ENCODE measurements around the gene PSME3.

PSME3 gene, protein sequence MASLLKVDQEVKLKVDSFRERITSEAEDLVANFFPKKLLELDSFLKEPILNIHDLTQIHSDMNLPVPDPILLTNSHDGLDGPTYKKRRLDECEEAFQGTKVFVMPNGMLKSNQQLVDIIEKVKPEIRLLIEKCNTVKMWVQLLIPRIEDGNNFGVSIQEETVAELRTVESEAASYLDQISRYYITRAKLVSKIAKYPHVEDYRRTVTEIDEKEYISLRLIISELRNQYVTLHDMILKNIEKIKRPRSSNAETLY

DNA sequence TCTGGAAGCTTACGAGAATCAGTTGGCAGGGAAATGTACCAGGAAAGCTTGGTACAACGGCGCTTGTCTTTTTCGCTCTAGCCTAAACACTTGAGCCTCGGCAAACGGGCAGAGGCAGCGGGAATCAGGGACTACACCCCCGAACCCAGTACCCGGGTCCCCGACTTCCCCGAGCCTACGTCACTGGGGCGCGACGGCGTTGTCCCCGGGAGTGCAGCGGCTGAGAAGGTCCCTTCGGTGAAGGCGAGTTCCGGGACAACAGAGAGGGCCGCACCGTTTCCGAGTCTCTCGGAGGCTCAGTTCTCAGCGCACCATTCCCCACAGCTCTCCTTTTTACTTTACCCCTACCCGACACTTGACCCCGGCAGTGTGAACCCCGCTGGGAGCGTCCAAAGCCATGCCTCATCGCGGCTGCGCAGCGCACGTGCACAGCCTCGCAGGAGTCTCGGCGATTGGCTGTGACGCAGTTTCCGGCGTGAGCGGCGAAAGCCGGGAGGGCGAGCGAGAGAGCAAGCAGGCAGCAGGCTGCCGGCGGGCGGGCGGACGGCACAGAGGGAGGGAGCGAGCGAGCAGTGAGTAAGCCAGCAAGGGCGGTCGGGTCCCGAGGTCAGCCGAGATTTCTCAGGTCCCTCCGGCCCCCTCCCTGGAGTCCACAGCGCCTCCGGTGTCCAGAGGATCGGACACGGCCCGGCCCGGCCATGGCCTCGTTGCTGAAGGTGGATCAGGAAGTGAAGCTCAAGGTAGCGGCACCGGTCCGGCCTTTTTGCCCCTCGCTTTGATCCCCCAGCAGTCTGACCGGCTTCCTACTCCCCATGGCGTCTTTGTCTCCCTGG, at the start of gene PSME3:
TSS of gene PSME3 (plus strand) at position 464 of the 833 bp plus-strand sequence. CDS start at position 699, 235 bp downstream.
- DNase-seq = peak; percentile 91

DNA sequence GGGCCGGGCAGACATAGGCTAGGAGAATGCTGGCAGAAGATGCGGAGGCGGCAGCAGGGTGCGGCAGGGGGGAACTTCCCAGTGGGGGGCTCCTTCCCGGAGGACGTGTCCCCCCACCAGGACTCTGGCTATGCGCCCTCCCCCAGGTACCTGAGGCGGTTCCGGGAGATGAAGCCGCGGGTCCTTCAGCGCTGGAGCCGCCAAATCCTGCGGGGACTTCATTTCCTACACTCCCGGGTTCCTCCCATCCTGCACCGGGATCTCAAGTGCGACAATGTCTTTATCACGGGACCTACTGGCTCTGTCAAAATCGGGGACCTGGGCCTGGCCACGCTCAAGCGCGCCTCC, 49.4 kb upstream of the PSME3 start:
- DNase-seq = no peak

DNA sequence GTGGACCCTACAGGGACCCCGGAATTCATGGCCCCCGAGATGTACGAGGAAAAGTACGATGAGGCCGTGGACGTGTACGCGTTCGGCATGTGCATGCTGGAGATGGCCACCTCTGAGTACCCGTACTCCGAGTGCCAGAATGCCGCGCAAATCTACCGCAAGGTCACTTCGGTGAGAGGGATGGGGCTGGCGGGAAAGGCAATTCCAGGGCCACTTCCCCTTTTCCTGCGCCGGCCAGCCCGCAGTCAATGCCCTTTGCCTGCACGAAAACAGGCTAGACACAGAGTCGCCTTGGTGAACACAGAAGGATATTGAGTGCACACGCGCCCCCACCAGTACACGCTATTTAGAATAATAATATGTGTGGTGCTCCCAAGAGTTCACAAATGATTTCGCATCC, 48.8 kb upstream of the PSME3 start:
- DNase-seq = no peak

DNA sequence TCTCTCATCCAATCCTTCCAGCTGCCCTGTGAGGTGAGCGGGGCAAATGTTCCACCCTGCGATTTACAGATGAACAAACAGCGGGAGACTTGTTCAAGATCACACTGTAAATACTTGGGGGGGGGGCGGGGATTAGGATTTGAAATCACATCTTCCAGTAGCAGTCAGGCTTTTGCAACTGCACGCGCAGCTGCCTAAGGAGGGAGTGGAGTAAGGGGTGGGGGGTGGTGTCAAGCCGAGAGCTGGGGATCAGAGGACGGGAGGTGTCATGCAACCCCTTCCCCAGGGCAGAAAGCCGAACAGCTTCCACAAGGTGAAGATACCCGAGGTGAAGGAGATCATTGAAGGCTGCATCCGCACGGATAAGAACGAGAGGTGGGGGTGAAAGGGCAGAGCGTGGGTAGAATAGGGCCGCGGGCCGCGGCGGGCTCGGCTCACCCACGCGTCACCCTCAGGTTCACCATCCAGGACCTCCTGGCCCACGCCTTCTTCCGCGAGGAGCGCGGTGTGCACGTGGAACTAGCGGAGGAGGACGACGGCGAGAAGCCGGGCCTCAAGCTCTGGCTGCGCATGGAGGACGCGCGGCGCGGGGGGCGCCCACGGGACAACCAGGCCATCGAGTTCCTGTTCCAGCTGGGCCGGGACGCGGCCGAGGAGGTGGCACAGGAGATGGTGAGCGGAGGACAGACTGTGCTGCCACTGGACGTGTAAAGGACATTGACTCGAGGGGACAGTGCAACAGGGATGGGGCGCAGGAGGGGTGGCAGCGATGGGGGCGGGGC, 48.2 kb upstream of the PSME3 start:
- DNase-seq = no peak

DNA sequence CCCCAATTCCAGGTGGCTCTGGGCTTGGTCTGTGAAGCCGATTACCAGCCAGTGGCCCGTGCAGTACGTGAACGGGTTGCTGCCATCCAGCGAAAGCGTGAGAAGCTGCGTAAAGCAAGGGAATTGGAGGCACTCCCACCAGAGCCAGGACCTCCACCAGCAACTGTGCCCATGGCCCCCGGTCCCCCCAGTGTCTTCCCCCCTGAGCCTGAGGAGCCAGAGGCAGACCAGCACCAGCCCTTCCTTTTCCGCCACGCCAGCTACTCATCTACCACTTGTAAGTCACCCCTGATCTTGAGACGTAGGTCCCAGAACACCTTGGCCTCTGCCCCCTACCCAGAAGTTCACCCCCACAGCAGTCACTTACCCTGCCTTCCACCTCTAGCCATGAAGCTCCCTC, 45.9 kb upstream of the PSME3 start:
- no peak for DNase-seq

DNA sequence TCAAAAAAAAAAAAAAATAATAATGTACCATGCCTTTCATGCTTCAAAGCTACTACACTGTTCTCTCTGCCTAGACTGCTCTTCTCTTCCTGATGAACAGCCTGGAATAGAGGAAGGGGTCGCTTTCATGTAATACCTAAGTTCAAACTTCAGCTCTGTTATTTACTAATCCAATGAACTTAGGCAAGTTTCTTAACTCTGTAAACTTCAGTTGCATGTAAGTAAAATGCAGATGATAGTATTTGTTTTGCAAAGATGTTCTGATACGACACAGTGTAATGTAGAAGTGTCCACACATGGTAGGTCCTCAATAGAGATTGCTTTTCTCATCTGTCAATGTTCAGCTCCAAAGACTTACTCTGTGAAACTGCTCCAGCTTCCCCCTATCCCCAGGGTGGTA, 41.2 kb upstream of the PSME3 start:
- no peak for DNase-seq

DNA sequence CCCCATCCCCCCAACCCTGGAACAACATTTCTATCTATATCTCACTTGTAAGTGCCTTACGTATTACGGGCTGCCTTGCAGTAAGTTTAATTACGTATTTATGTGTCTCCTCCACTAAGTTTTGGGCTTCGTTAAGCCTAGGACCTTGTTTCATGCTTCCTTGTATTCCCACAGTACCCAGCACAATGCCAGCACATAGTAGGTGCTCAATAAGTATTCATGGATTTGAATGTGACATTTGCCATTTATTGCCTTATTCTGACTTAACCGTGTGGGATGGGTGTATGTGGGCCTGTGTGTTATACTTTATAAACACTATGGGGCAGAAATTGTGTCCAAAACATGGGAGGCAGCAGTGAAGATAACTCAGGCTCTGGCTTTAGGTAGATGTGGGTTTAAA, 40.7 kb upstream of the PSME3 start:
- no peak for DNase-seq

DNA sequence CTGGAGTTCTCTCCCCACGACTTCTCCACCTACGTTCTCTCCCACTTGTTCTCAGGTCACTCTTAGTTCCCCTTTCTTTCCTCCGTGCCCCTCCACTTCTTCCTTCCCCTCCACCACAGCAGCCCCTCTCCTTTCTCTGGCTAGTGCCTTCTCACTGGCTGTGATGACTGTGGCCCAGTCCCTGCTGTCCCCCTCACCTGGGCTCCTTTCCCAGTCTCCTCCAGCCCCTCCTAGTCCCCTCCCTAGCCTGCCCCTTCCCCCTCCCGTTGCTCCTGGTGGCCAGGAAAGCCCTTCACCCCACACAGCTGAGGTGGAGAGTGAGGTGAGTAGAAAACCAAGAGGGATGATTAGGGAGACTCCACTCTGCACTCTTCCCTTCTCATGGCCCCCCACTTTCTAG, 38.1 kb upstream of the PSME3 start:
- no peak for DNase-seq

DNA sequence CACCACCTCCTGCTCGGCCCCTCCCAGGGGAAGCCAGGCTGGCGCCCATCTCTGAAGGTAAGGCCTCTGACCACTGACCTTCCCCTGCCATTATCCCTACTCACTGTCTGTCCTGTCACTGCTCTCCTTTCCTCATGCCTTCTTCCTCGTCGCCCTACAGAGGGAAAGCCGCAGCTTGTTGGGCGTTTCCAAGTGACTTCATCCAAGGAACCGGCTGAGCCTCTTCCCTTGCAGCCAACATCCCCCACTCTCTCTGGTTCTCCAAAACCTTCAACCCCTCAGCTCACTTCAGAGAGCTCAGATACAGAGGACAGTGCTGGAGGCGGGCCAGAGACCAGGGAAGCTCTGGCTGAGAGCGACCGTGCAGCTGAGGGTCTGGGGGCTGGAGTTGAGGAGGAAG, 37.7 kb upstream of the PSME3 start:
- no peak for DNase-seq

DNA sequence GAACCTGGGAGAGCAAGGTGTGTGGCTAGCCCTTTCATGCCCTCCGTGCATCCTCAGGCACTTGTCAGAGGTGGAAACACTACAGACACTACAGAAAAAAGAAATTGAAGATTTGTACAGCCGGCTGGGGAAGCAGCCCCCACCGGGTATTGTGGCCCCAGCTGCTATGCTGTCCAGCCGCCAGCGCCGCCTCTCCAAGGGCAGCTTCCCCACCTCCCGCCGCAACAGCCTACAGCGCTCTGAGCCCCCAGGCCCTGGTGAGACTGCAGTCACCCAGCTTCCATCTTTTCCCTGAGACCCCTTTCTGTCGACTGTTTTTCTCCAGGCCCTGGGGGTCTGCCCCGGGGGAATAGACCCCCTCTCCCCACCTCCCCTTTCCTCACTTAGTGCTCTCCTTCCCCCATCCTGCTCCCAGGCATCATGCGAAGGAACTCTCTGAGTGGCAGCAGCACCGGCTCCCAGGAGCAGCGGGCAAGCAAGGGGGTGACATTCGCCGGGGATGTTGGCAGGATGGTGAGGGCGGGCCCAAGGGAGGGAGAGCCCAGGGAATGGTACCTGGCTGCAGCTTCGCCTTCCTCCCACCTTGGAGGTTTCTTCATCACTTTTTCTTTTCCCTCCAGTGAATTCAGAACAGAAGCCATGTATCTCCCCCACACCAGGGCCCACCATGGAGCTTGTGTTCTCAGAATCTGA, 37.0 kb upstream of the PSME3 start:
- DNase-seq = no peak

DNA sequence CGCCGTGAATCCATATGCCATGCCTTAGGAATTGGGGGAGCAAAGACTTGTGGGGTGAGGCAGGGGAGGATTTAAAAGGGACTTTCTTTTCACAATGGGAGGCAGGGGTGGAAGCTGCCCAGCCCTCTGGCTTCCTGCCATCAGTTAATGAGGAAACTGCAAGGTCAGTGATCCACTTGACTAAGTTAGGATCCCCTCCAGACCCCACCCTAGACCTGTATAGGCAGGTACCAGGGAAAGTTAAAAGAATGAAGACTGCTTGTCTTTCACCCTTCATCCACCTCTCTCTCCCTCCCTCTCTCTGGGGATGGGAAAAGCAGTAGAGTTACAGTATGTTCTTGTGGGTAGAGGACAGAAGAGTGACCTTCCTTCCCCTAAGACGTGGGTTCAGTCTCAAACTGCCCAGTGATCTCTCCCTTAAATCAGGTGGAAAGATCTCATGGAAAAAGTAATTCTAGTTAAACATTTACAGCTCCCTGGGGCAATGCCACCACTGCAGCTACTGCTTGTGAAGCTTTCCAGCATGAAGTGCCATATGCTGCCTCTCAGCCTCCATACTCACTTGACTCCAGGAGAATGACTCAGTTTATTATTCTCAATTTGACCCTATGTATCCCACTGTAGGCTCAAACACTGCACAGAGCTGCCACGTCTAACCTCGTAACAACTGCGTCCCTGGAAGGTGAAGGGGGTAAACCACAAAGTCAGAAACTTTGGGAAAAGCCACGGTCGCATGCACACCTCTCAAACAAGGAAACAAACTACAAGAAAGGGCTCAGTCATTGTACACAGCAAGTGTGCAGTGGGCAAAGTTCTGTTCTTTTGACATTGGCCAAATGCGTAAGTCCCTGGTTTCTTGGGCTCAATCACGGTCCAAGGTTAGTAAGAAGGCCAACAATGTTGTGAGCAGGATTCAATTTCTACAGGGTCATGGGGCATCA, 35.9 kb upstream of the PSME3 start:
- no peak for DNase-seq

DNA sequence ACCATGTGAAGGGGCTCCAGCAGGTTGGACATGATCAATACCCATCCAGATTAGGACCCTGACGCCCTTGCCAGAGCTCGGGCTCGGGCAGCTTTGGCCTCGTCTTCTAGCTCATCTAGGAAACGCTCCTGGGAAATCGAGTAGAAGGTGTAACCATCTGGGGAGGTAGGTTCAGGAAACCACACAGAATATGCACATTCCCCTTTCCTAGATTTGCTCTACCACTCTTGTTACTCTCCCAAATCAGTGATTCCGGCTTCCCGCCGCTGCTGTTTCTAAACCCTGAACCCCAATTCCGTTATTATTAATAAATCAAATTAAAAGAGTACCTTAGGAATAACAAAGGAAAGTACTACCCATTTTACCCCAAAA, 35.2 kb upstream of the PSME3 start:
- DNase-seq = no peak

DNA sequence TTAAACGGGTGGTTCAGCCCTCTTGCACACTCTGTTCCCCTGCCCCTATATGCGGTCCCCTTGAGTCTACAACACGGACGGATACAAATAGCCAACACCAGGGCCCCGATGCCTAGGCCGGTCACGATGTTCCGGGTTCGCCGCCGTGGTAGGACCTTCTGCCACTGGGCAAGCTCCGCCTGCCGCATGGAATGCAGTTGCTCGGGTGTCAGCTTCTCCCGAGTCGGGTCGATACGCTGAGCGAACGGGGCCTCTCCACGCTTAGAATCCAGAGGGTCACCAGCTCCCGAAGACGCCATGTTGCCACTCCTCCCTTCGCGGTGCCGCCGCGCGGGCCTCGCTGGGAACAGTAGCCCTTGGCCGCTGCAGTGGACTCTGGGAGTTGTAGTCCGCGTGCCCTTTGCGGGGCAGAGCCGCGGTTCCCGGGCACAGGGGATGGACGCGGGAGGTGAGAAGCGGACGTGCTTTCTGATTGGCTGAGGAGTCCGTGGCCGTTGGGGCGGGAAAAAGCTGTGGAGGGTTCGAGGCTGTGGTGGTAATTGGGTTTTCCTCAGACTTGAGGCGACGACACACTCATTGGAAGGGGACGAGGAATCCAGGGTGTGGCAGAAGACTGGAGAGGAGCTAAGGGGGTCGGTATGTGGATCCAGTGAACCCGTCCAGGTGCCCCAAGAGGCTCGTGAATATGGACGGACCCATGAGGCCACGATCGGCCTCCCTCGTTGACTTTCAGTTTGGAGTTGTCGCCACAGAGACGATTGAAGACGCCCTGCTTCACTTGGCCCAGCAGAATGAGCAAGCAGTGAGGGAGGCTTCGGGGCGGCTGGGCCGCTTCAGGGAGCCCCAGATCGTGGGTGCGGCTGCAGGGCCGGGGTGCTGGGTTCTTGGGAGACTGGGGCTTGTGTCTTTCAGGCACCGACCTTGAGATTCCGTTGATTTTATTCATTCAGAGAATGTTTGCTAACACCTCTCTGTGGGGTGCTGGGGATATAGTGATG, 34.5 kb upstream of the PSME3 start, which contains the start of the genes CNTD1 and COA3:
TSS of gene CNTD1 (plus strand) at position 479 of the 998 bp plus-strand sequence. CDS start at position 686, 207 bp downstream.
TSS of gene COA3 (minus strand) at position 322 of the 998 bp plus-strand sequence. CDS start at position 299, 23 bp downstream.
- peak; percentile 79 for DNase-seq

DNA sequence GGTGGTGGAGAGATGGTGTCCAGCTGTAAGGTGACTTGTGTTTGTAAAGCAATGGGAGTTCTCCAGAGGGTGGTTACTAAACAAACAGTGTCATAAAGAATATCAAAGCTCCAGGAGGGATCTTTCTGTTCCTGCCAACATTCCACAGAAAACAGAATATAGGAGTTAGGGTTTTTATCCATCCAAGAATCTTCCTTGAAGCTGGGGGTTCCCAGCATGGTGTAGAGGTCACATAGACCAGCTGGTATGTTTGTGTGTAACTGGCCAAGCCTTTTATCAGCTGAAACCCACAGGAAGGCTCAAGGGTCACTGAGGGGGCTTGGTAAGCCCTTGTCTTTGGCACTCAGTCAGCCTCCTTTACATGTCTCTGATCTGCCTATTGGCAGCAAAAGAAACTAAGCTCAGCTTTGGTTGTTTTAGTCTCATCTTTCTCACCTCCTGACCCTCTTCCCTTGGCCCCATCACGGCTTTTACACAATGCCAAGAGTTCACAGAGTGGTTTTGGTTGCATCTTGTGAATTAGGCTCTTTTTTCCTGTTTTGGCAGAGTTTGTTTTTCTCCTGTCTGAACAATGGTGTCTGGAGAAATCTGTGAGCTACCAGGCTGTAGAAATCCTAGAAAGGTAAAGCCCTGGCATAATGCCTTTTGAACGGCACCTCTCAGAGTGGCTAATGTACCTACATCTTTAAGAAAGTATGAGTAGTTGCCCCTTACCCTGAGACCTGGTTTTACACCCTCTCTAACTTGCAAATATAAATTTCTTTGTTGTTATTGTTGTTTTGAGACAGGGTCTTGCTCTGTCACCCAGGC, 29.9 kb upstream of the PSME3 start:
- no peak for DNase-seq

DNA sequence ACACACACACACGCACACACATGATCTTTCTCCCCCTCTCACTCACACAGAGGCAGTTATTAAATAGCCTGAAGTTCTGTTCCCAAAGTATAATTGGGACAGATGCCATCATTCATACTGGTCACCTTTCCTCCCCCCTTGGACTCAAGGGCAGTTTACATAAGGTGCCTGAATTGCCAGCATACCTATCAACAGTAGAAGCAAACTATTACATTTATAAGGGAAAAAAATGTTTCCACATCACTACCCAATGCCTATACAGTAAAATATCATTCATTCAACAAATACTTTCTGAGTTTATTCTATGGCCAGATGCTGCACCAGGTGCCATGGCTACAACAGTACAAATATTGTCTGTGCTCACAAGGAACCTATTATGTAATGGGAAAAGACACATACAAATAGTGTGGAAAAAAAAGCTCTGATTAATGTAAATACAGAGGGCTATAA, 28.3 kb upstream of the PSME3 start:
- no peak for DNase-seq

DNA sequence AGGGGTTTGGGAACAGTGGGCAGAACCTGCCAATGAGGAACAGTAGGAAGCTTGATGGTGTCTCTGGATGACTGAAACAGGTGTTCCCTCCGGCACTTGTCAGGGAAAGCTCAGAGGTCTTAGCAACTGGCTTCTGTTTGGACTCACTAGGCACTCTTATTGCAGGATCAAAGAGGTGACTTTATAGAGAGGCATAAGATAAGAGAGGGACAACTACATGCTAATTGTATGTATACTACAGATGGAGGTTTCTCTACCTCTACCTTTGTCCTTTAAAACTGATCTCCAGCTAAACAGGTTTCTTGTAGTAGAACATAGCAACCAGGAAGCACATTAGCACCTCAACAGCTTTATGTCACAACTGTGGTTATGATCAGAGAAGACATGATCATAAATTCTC, 26.9 kb upstream of the PSME3 start:
- DNase-seq = no peak

DNA sequence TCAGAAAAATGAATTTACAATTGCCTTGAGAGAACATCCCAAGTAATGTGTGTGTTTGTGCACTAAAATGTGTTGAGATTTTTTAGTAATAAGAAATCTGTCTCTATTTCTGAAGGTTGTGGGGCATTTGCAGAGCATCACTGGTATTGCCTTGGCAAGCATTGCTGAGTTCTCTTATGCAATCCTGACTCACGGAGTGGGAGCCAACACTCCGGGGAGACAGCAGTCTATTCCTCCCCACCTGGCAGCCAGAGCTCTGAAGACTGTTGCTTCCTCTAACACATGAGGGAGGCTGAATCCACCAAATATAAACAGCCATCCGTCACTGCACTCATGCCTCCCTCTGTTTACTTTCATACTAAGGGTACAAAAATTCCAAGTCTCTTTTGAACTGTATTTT, 23.9 kb upstream of the PSME3 start:
- DNase-seq = no peak

DNA sequence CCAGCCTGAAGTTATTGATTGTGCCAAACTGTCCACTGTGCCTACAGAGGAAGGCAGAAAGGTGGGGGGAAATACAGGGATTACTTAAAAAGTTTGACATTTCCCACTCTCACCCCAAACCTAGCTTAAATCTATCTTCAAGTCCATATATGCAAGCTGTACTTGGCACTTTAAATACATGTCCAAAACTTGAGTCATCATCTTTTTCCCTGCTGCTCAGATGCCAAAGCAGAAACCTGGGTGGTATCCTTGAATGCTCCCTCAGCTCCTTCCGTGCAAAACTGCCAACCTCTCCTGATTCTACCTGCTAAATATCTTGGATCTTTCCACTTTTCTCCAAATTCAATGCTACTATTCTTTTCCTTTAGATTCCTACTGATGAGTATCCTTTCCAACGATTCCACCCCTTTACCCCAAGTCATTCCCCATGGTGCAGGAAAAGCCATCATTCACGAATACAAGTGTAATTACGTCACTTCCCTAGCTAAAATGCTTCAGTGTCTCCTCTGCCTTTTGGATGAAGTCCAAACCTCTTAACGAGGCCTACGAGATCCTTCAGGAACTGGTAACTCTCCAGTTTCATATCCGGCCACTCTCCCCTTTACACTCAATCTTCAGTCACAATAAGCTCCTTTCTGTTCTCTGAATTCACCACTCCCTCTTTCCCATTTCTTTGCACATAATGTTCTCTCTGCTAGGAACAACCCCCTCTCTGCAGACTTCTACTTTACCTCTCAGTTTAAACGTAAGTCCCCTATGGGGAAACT, 18.4 kb upstream of the PSME3 start:
- no peak for DNase-seq

DNA sequence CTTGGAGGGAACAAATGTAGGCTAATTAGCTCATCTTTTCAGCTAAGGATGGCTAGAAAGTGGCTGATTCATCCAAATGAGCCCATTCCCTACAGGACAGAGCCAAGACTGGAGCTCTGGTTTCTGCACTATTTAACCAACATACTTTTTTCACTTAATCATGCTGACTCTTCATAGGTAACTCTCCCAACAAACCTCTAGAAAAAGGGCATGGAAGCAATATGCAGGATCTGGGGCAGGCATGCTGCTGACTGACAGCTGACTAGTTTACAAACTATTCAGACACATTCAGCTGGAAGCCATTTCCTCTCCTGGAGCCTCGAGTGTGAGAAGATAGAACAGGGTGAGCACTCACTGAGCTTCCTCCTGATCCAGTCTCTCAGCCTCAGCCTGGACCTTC, 15.3 kb upstream of the PSME3 start:
- no peak for DNase-seq
